WI38 (cell line): ENCODE results near the gene KLHL42.
"Not testable (repeated sequence)": the region's sequence is repeated elsewhere in the genome, so short reads cannot be mapped to it uniquely, and the experiment has no call there.

Source experiments
- H3K4me3 ChIP-seq: 2 replicates; pipeline ENCODE4 v1.5.1; 2011; ENCODE audit warnings: low read depth, mild to moderate bottlenecking, control low read depth, low read length
- CTCF ChIP-seq: IDR thresholded peaks from 2 replicates; pipeline ENCODE4 v1.5.1; 2012; ENCODE audit warnings: low read depth, mild to moderate bottlenecking, control low read depth, low read length

KLHL42 gene

GRCh38 chr12:27779920-27780611 lies at the start of gene KLHL42, which contains the start of gene MANSC4:
TSS of gene KLHL42 (plus strand) at chr12:27780233. CDS start at chr12:27780331, 98 bp downstream.
TSS of gene MANSC4 (minus strand) at chr12:27780236. CDS start at chr12:27771276, 8,960 bp downstream.
- TF ChIP-seq CTCF, result no peak
- peak within 1 kb of the TSS; percentile 85 for H3K4me3 ChIP-seq

- H3K4me3 ChIP-seq, result no peak overlapping the region
- TF ChIP-seq CTCF, result no peak
Measured at GRCh38 chr12:27732281-27732680, 47.8 kb upstream of the KLHL42 start.

- TF ChIP-seq CTCF, result peak; percentile 72
- H3K4me3 ChIP-seq, result no peak overlapping the region
Measured at GRCh38 chr12:27733052-27733656, 46.9 kb upstream of the KLHL42 start.

GRCh38 chr12:27733791-27734190 lies 46.2 kb upstream of the KLHL42 start:
- no peak overlapping the region for H3K4me3 ChIP-seq
- TF ChIP-seq CTCF, result no peak

- not testable (repeated sequence) for H3K4me3 ChIP-seq
Measured at GRCh38 chr12:27734321-27734720, 45.7 kb upstream of the KLHL42 start.

GRCh38 chr12:27743601-27744000 lies 36.4 kb upstream of the KLHL42 start:
- no peak for TF ChIP-seq CTCF
- H3K4me3 ChIP-seq, result no peak overlapping the region

GRCh38 chr12:27745734-27746133 lies 34.3 kb upstream of the KLHL42 start:
- H3K4me3 ChIP-seq, result not testable (repeated sequence)

- H3K4me3 ChIP-seq, result no peak overlapping the region
- no peak for TF ChIP-seq CTCF
Measured at GRCh38 chr12:27747111-27747820, 32.8 kb upstream of the KLHL42 start.
